DOHH2 (cell line): Measurements from ENCODE around the gene MMP23B.
A peak's percentile ranks its signal among the peaks of the same experiment; 100 is the strongest.

ENCODE experiments used
- H3F3A ChIP-seq: fragments of 200-600 bp; sonication (generic), shearing (Covaris generic); 2 replicates; pipeline ENCODE4 v1.6.0; 2016; ENCODE audit warnings: antibody characterized with exemption, mild to moderate bottlenecking; ENCODE audit not compliant: control insufficient read depth, insufficient read depth
- H3K27ac ChIP-seq: fragments of 200-600 bp; sonication (generic); 2 replicates; pipeline ENCODE4 v1.5.1; 2014; ENCODE audit warnings: low read depth, mild to moderate bottlenecking, low read length, moderate library complexity
- H3K27me3 ChIP-seq: fragments of 200-600 bp; sonication (generic); 2 replicates; pipeline ENCODE4 v1.6.1; 2014; ENCODE audit warnings: mild to moderate bottlenecking, low read length, mixed read lengths; ENCODE audit not compliant: control insufficient read depth
- H3K36me3 ChIP-seq: fragments of 200-600 bp; sonication (generic); 2 replicates; pipeline ENCODE4 v1.6.1; 2014; ENCODE audit warnings: mild to moderate bottlenecking, low read length, moderate library complexity, mixed read lengths; ENCODE audit not compliant: control insufficient read depth
- H3K4me1 ChIP-seq: fragments of 200-600 bp; sonication (generic); 2 replicates; pipeline ENCODE4 v1.6.1; 2014; ENCODE audit warnings: mild to moderate bottlenecking, low read length, mixed read lengths; ENCODE audit not compliant: control insufficient read depth
- H3K4me2 ChIP-seq: fragments of 200-600 bp; sonication (generic); 2 replicates; pipeline ENCODE4 v1.6.0; 2014; ENCODE audit warnings: mild to moderate bottlenecking, low read length, moderate library complexity
- H3K4me3 ChIP-seq: fragments of 200-600 bp; sonication (generic); 2 replicates; pipeline ENCODE4 v1.5.1; 2014; ENCODE audit warnings: mild to moderate bottlenecking, low read length, mixed read lengths
- H3K79me2 ChIP-seq: fragments of 200-600 bp; sonication (generic); 2 replicates; pipeline ENCODE4 v1.6.1; 2014; ENCODE audit warnings: mild to moderate bottlenecking, low read length, mixed read lengths; ENCODE audit not compliant: control insufficient read depth
- H3K9me2 ChIP-seq: fragments of 200-600 bp; sonication (generic); replicated peaks from 2 replicates; pipeline ENCODE4 v1.6.1; 2014; ENCODE audit warnings: mild to moderate bottlenecking, low read length, mixed read lengths; ENCODE audit not compliant: control insufficient read depth
- H3K9me3 ChIP-seq: fragments of 200-600 bp; sonication (generic); 2 replicates; pipeline ENCODE4 v1.6.1; 2014; ENCODE audit warnings: antibody characterized with exemption, low read length, mixed read lengths; ENCODE audit not compliant: control insufficient read depth, insufficient read depth
- H4K20me1 ChIP-seq: fragments of 200-600 bp; sonication (generic); 2 replicates; pipeline ENCODE4 v1.6.0; 2014; ENCODE audit warnings: low read depth, mild to moderate bottlenecking, antibody characterized with exemption, low read length, moderate library complexity; ENCODE audit not compliant: control insufficient read depth, insufficient read depth
- CTCF ChIP-seq: fragments of 200-600 bp; sonication (generic); IDR thresholded peaks from one replicate; pipeline ENCODE4 v1.5.1; 2014; ENCODE audit warnings: antibody characterized with exemption, mild to moderate bottlenecking, low read depth, low read length; ENCODE audit not compliant: poor library complexity, severe bottlenecking
- EZH2phosphoT487 ChIP-seq: fragments of 200-600 bp; sonication (generic); IDR thresholded peaks from 2 replicates; pipeline ENCODE4 v1.6.1; 2017; ENCODE audit warnings: borderline replicate concordance, mild to moderate bottlenecking, antibody characterized with exemption, low read length, moderate library complexity, mixed read lengths

The MMP23B gene

GRCh38 chr1:1677718-1678580 is 46.0 kb downstream of the MMP23B start:
- Histone ChIP-seq H3K36me3 (no peaks in the 10 kb centered on the region), H3K27me3 (no peaks in the 10 kb centered on the region), H3K9me3 (no peaks in the 10 kb centered on the region), H3K4me3 (peak overlapping the region; percentile 65), H3K4me1 (peaks cover 24% of the 10 kb centered on the region), H4K20me1 (no peaks in the 10 kb centered on the region), H3F3A (no peaks in the 10 kb centered on the region; the same call in 1 of the 2 replicates), H3K27ac (peak overlapping the region; percentile 72), H3K9me2 (no peaks in the 10 kb centered on the region), H3K79me2 (peaks cover 16% of the 10 kb centered on the region), H3K4me2 (peak overlapping the region; percentile 75)
- TF ChIP-seq EZH2phosphoT487 (no peak), CTCF (no peak)

GRCh38 chr1:1678581-1679380 is 46.8 kb downstream of the MMP23B start:
- Histone ChIP-seq H3K9me2 (no peaks in the 10 kb centered on the region), H3K36me3 (no peaks in the 10 kb centered on the region), H3K79me2 (peaks cover 23% of the 10 kb centered on the region), H3K4me1 (peaks cover 24% of the 10 kb centered on the region), H3K4me2 (peak overlapping the region; percentile 75), H3K4me3 (peak overlapping the region; percentile 65), H4K20me1 (no peaks in the 10 kb centered on the region), H3K9me3 (no peaks in the 10 kb centered on the region), H3K27me3 (no peaks in the 10 kb centered on the region), H3K27ac (peak overlapping the region; percentile 72), H3F3A (no peaks in the 10 kb centered on the region; the same call in 1 of the 2 replicates)
- TF ChIP-seq CTCF = peak; percentile 80
- no peak for TF ChIP-seq EZH2phosphoT487

- Histone ChIP-seq H3F3A (no peaks in the 10 kb centered on the region; the same call in 1 of the 2 replicates), H3K27ac (no peak overlapping the region)
Measured at GRCh38 chr1:1680031-1680911, 48.3 kb downstream of the MMP23B start.

More at GRCh38 chr1:1680031-1680911, 48.3 kb downstream of the MMP23B start:
- Histone ChIP-seq H3K27me3 (no peaks in the 10 kb centered on the region), H3K9me2 (no peaks in the 10 kb centered on the region), H3K4me1 (peaks cover 24% of the 10 kb centered on the region), H3K4me3 (no peak overlapping the region), H3K9me3 (no peaks in the 10 kb centered on the region), H3K4me2 (no peak overlapping the region), H3K79me2 (peaks cover 30% of the 10 kb centered on the region), H4K20me1 (no peaks in the 10 kb centered on the region), H3K36me3 (no peaks in the 10 kb centered on the region)
- no peak for TF ChIP-seq EZH2phosphoT487
- no peak for TF ChIP-seq CTCF
